GM12801 (cell line): Measurements from ENCODE around the gene KMT2C.

ENCODE experiments used
- TF ChIP-seq, protein P1 (sequence below): IDR thresholded peaks from one replicate; pipeline ENCODE4 v1.5.1; 2011; ENCODE audit warnings: control low read depth; ENCODE audit not compliant: insufficient read length; ENCODE audit errors: extremely low read depth

Gene KMT2C

DNA sequence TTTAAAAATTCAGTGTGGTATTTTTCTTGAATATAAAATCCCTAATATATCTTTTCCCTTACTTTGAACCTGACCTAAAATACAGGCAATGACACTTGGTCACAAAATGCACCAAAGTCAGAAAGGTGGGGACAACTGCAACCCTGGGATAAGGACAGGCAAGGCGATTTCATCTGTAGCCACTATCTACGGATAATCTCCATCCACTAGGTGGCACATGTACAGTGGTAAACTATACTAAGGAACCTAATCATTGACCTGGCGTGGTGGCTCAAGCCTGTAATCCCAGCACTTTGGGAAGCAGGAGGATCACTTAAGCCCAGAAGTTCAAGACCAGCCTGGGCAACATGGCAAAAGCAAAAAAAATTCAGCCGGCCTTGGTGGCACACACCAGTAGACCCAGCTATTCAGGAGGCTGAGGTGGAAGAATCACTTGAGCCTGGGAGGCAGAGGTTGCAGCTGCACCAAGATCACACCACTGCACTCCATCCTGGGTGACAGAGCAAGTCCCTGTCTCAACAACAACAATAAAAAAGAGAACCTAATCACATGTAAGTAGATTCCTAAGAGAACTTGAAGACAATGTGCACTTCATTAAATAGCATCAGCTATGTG, 98.9 kb downstream of the KMT2C start:
- TF ChIP-seq, protein P1, sequence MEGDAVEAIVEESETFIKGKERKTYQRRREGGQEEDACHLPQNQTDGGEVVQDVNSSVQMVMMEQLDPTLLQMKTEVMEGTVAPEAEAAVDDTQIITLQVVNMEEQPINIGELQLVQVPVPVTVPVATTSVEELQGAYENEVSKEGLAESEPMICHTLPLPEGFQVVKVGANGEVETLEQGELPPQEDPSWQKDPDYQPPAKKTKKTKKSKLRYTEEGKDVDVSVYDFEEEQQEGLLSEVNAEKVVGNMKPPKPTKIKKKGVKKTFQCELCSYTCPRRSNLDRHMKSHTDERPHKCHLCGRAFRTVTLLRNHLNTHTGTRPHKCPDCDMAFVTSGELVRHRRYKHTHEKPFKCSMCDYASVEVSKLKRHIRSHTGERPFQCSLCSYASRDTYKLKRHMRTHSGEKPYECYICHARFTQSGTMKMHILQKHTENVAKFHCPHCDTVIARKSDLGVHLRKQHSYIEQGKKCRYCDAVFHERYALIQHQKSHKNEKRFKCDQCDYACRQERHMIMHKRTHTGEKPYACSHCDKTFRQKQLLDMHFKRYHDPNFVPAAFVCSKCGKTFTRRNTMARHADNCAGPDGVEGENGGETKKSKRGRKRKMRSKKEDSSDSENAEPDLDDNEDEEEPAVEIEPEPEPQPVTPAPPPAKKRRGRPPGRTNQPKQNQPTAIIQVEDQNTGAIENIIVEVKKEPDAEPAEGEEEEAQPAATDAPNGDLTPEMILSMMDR = no peak

DNA sequence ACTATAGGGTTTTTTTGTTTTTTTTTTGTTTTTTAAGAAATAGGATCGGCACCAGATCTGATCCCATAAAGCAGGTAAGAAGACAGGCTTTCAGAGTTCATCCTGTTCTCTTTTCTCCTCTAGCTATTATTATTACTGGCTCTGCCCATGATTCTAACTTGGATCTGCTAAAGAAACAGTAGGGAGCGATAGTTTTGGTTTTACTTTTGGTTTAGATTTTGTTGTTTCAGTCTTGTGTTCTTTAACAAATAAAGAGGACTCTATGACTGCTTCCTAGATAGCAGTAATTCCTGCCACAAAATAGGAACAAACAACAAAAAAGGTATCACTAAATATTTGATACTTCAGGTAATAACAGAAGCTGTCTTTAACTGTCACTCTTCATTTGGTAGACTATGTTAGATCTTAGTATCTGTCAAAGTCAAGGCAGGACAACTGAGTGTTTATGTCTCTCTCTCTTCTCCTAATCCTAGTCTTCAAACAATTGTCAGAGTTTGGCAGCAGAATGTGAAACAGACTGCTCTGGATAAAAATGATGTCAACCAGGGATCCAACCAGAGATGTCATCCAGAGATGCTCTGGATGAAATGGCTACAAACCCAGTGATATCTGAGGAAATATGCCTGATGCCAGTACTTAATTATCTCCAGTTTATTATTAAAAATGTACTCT, 99.8 kb downstream of the KMT2C start:
- TF ChIP-seq, protein P1 = no peak

DNA sequence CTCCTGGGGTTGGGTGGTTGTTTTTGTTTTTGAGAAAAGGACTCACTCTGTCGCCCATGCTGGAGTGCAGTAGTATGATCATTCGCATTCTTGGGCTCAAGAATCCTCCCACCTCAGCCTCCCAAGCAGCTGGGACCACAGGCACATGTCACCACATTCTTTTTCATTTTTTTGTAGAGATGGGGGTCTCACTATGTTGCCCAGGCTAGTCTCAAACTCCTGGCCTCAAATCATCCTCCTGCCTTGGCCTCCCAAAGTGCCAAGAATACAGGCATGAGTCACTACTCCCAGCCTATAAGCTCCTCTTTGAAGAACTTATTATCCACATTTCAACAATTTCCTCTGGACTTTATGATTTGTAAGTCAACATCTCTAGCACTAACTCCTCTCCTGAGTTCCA, 102.7 kb downstream of the KMT2C start:
- TF ChIP-seq, protein P1 = no peak

DNA sequence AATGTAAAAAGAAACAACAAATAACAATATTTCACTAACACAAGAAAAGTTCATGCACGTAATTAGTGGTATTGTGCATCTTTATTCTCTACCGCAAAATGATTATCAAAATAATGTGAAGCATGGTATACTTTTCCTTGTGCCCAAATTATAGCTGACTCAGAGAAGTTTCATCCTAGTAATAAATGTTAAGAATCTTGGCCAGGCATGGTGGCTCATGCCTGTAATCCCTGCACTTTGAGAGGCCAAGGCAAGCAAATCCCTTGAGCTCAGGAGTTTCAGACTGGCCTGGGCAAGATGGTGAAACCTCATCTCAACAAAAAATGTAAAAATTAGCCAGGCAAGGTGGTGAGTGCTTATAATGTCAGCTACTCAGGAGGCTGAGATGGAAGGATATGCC, 105.0 kb downstream of the KMT2C start:
- TF ChIP-seq, protein P1 = no peak

DNA sequence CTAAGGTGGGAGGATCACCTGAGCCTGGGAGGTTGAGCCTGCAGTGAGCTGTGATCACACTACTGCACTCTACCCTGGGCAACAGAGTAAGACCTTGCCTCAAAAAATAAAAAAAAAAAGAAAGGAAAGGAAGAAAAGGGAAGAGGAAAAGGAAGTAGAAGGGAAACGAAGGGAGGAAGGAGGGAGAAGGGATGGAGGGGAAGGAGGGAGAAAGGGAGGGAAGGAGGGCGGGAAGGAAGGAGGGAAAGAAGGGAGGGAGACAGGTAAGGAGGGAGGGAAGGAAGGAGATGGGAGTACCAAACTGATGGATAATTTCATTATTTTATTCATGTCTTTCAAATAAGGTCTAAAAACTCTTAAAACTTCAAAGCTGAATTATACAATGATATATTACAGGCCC, 106.3 kb downstream of the KMT2C start:
- TF ChIP-seq, protein P1 = no peak

DNA sequence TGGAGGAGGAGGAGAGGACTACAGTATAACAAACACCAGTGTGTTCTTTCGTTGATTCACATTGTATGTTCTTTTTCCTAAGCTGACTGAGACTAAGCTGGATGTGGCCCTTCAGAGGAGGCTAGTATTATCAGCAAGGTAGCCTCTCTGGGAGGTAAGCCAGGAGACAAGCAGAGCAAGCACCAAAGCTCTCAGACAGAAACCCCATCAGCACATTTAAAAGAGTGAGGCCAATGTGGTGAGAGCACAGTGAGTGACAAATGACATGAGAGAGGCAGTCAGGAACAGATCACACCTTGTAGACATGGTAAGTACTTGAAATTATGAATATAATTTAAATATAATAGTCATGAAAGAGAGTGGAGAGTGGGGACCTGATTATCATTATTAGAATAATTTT, 107.6 kb downstream of the KMT2C start:
- TF ChIP-seq, protein P1 = no peak

DNA sequence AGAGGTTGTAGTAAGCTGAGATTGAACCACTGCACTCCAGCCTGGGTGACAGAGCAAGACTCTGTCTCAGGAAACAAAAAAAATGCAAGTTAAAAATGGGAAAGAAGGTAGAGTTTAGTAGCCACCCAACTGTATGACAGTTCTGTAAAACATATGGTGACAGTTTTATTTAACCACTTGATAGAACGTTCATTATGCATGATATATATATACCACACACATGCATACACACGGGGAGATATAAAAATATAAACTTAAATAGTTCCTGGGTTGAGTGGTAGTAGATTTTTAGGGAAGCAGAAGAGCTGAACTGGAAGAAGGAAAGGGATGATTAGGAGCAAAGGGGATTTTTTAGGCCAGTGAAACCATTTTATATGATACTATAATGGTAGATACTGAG, 120.0 kb downstream of the KMT2C start:
- TF ChIP-seq, protein P1 = no peak
